IPS DF 19.7 (cell line): ENCODE results near the gene PTPRH.

ENCODE experiments used
- DNase-seq: peaks from one replicate; pipeline ENCODE4 v3.0.0-alpha.2; 2013; ENCODE audit warnings: low read depth, low spot score

Gene PTPRH

DNA sequence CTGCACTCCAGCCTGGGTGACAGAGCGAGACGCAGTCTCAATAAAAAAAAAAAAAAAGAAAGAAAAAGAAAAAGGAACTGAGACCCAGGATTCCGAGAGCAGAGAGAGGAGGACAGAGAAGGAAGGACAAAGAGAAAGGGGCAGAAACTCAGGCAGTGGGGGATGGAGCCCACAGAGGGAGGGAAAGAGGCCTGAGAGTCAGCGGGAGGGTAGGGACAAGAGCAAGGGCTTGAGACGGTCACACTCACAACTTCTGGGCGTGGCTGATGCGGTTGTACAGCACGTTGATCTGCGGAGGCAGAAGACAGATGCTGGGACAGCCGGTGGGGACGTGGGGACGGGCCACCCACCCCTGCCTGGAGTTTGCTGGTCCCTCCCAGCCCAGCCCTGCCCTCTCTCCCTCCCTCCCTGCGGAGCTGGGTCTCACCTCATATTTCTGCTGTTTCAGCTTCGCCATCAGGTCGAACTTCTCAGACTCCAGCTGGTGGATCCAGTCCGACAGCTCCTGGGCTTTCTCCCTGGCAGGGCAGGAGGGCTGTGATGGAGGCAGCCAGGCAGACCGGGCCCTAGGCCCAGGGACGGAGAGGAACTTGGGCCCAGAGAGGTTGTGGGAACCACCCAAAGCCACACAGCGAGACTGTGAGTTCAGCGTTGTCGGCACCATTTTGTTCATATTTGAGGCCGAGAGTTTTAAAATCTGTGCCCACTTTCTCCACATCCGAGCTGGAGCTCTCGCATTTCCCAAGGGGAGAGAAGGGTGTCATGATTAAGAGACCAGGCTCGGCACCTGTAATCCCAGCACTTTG lies 75.5 kb downstream of the PTPRH start:
- no peak for DNase-seq

DNA sequence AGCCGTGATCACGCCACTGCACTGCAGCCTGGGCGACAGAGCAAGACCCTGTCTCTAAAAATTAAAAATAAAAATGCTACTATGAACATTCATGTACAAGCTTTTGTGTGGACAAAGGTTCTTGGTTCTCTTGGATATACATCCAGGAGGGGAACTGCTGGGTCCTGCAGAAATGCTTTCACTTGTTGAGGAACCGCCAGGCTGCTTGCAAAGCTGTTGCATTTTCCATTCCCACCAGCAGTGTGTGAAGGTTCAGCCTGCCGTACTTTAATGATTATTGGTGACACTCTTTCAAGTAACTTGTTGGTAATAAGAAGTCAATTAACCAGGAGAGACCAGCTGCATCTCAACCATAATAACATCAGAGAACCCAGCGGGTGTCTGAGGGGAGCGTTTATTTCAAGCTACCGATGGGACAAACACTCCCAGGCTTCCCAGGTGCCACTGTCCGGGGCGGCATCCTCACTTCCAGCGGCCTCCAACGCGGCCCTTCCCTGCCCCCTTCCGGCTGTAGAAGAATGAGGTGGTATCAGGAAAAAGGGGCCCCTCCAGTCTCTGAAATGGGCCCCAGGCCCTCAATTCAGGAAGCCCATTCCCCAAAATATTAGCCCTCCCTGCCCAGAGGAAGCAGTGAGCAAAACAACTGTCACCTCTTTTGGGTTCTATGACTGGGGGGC lies 76.7 kb downstream of the PTPRH start:
- no peak for DNase-seq

DNA sequence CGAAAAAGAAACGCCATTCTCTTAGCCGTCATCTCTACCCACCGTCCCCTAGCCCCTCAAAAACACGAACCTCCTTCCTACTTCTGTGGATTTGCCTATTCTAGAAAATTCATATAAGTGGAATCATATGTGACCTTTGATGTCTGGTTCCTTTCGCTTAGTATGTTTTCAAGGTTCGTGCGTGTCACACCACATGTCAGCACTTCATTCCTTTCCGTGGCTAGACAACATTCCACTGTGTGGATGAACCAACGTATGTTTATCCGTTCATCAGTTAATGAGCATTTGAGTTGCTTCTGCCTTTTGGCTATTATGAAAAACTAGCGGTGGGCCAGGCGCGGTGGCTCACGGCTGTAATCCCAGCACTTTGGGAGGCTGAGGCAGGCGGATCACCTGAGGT lies 77.9 kb downstream of the PTPRH start:
- DNase-seq, result no peak
